Neuron (in vitro differentiated cells): ENCODE results near the gene GSK3B.

Source experiments
- H2AFZ ChIP-seq: one replicate; pipeline ENCODE4 v1.6.1; 2013; ENCODE audit warnings: low read depth, mild to moderate bottlenecking, inconsistent platforms, low read length, moderate library complexity
- H3K27me3 ChIP-seq: one replicate; pipeline ENCODE4 v1.6.1; 2013; ENCODE audit warnings: low read length; ENCODE audit not compliant: insufficient read depth
- H3K36me3 ChIP-seq: one replicate; pipeline ENCODE4 v1.6.1; 2013; ENCODE audit warnings: low read length; ENCODE audit not compliant: insufficient read depth
- H3K4me1 ChIP-seq: one replicate; pipeline ENCODE4 v1.6.1; 2013; ENCODE audit warnings: low read length; ENCODE audit not compliant: insufficient read depth
- H3K4me3 ChIP-seq: 2 replicates; pipeline ENCODE4 v1.5.1; 2013; ENCODE audit warnings: mild to moderate bottlenecking, low read length, moderate library complexity
- H3K9me3 ChIP-seq: one replicate; pipeline ENCODE4 v1.6.1; 2013; ENCODE audit warnings: low read length

Gene GSK3B

GRCh38 chr3:120114376-120114775 is 20.1 kb upstream of the GSK3B start:
- no peaks in the 10 kb centered on the region for H3K4me1 ChIP-seq
- H3K36me3 ChIP-seq, result no peaks in the 10 kb centered on the region
- no peaks in the 10 kb centered on the region for H3K27me3 ChIP-seq
- no peak overlapping the region for H2AFZ ChIP-seq
- no peaks in the 10 kb centered on the region for H3K9me3 ChIP-seq
- no peak overlapping the region for H3K4me3 ChIP-seq

- H2AFZ ChIP-seq, result no peak overlapping the region
- H3K4me1 ChIP-seq, result no peaks in the 10 kb centered on the region
- H3K9me3 ChIP-seq, result no peaks in the 10 kb centered on the region
- no peaks in the 10 kb centered on the region for H3K27me3 ChIP-seq
- H3K36me3 ChIP-seq, result no peaks in the 10 kb centered on the region
- no peak overlapping the region for H3K4me3 ChIP-seq
Observed at GRCh38 chr3:120113128-120114116, 19.2 kb upstream of the GSK3B start.

- Histone ChIP-seq H3K4me3 (no peak overlapping the region), H3K27me3 (no peaks in the 10 kb centered on the region), H3K9me3 (no peaks in the 10 kb centered on the region), H3K4me1 (no peaks in the 10 kb centered on the region), H2AFZ (no peak overlapping the region), H3K36me3 (no peaks in the 10 kb centered on the region)
Observed at GRCh38 chr3:120111898-120112297, 17.7 kb upstream of the GSK3B start.

GRCh38 chr3:120103276-120103675 is 9.0 kb upstream of the GSK3B start:
- Histone ChIP-seq H3K4me3 (no peak overlapping the region), H3K9me3 (no peaks in the 10 kb centered on the region), H2AFZ (no peak overlapping the region), H3K36me3 (peaks cover 17% of the 10 kb centered on the region), H3K27me3 (no peaks in the 10 kb centered on the region), H3K4me1 (no peaks in the 10 kb centered on the region)

- Histone ChIP-seq H2AFZ (no peak overlapping the region), H3K36me3 (peaks cover 18% of the 10 kb centered on the region), H3K4me1 (no peaks in the 10 kb centered on the region), H3K4me3 (no peak overlapping the region), H3K9me3 (no peaks in the 10 kb centered on the region), H3K27me3 (no peaks in the 10 kb centered on the region)
Observed at GRCh38 chr3:120102674-120103073, 8.4 kb upstream of the GSK3B start.

GRCh38 chr3:120102232-120102631 is 8.0 kb upstream of the GSK3B start:
- no peaks in the 10 kb centered on the region for H3K27me3 ChIP-seq
- H2AFZ ChIP-seq, result no peak overlapping the region
- H3K36me3 ChIP-seq, result peaks cover 18% of the 10 kb centered on the region
- no peak overlapping the region for H3K4me3 ChIP-seq
- H3K4me1 ChIP-seq, result no peaks in the 10 kb centered on the region
- H3K9me3 ChIP-seq, result no peaks in the 10 kb centered on the region

GRCh38 chr3:120101624-120102023 is 7.4 kb upstream of the GSK3B start:
- peaks cover 18% of the 10 kb centered on the region for H3K36me3 ChIP-seq
- H2AFZ ChIP-seq, result no peak overlapping the region
- H3K9me3 ChIP-seq, result no peaks in the 10 kb centered on the region
- peaks cover 3% of the 10 kb centered on the region for H3K4me1 ChIP-seq
- H3K4me3 ChIP-seq, result no peak overlapping the region
- no peaks in the 10 kb centered on the region for H3K27me3 ChIP-seq

GRCh38 chr3:120100711-120101110 is 6.5 kb upstream of the GSK3B start:
- Histone ChIP-seq H3K36me3 (peaks cover 18% of the 10 kb centered on the region), H3K9me3 (no peaks in the 10 kb centered on the region), H2AFZ (no peak overlapping the region)

GRCh38 chr3:120098710-120099109 is 4.5 kb upstream of the GSK3B start:
- Histone ChIP-seq H3K4me1 (peaks cover 7% of the 10 kb centered on the region), H3K27me3 (no peaks in the 10 kb centered on the region), H3K4me3 (no peak overlapping the region), H2AFZ (no peak overlapping the region), H3K36me3 (peaks cover 18% of the 10 kb centered on the region), H3K9me3 (no peaks in the 10 kb centered on the region)

More at GRCh38 chr3:120100711-120101110, 6.5 kb upstream of the GSK3B start:
- Histone ChIP-seq H3K4me1 (peaks cover 7% of the 10 kb centered on the region), H3K4me3 (no peak overlapping the region), H3K27me3 (no peaks in the 10 kb centered on the region)

- H3K4me1 ChIP-seq, result peaks cover 7% of the 10 kb centered on the region
- H3K9me3 ChIP-seq, result no peaks in the 10 kb centered on the region
- H3K4me3 ChIP-seq, result peak overlapping the region; percentile 91
- H3K36me3 ChIP-seq, result peaks cover 14% of the 10 kb centered on the region
- H2AFZ ChIP-seq, result no peak overlapping the region
- H3K27me3 ChIP-seq, result no peaks in the 10 kb centered on the region
Observed at GRCh38 chr3:120095979-120096426, 1.8 kb upstream of the GSK3B start.

GRCh38 chr3:120095226-120095978 is 1.2 kb upstream of the GSK3B start:
- H3K4me3 ChIP-seq, result peak overlapping the region; percentile 91
- H2AFZ ChIP-seq, result peak overlapping the region; percentile 0
- peaks cover 13% of the 10 kb centered on the region for H3K4me1 ChIP-seq
- no peaks in the 10 kb centered on the region for H3K27me3 ChIP-seq
- H3K9me3 ChIP-seq, result no peaks in the 10 kb centered on the region
- H3K36me3 ChIP-seq, result peaks cover 11% of the 10 kb centered on the region

- peaks cover 19% of the 10 kb centered on the region for H3K4me1 ChIP-seq
- no peaks in the 10 kb centered on the region for H3K9me3 ChIP-seq
- no peak overlapping the region for H2AFZ ChIP-seq
- no peaks in the 10 kb centered on the region for H3K27me3 ChIP-seq
- peaks cover 11% of the 10 kb centered on the region for H3K36me3 ChIP-seq
- peak overlapping the region; percentile 91 for H3K4me3 ChIP-seq
Observed at GRCh38 chr3:120094776-120095225, 554 bp upstream of the GSK3B start.
